Stimulated activated CD4-positive, alpha-beta T cell treated with anti-CD3 and anti-CD28 coated beads, Interleukin-1b, Interleukin-23, amount 100 ng/mL, for 1 hour (primary cell): ENCODE measurements around the gene NKD1.
"Not testable (repeated sequence)": the region's sequence is repeated elsewhere in the genome, so short reads cannot be mapped to it uniquely, and the experiment has no call there.

Experiments used
- DNase-seq, 2 donors: peaks; one replicate each; pipeline ENCODE4 v3.0.0-alpha.2; 2020; ENCODE audit warnings: low read depth in 2 of 2

NKD1 gene, protein sequence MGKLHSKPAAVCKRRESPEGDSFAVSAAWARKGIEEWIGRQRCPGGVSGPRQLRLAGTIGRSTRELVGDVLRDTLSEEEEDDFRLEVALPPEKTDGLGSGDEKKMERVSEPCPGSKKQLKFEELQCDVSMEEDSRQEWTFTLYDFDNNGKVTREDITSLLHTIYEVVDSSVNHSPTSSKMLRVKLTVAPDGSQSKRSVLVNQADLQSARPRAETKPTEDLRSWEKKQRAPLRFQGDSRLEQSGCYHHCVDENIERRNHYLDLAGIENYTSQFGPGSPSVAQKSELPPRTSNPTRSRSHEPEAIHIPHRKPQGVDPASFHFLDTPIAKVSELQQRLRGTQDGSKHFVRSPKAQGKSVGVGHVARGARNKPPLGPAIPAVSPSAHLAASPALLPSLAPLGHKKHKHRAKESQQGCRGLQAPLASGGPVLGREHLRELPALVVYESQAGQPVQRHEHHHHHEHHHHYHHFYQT

GRCh38 chr16:50548125-50548908 lies at the start of gene NKD1:
Gene NKD1 (plus strand): TSS chr16:50548396. CDS start chr16:50548554, 158 bp downstream.
- DNase-seq: peak; percentile 48 to 61

- no peak for DNase-seq
Observed at GRCh38 chr16:50498431-50499155, 49.6 kb upstream of the NKD1 start.

GRCh38 chr16:50499254-50499653 lies 48.9 kb upstream of the NKD1 start:
- DNase-seq: no peak

DNA sequence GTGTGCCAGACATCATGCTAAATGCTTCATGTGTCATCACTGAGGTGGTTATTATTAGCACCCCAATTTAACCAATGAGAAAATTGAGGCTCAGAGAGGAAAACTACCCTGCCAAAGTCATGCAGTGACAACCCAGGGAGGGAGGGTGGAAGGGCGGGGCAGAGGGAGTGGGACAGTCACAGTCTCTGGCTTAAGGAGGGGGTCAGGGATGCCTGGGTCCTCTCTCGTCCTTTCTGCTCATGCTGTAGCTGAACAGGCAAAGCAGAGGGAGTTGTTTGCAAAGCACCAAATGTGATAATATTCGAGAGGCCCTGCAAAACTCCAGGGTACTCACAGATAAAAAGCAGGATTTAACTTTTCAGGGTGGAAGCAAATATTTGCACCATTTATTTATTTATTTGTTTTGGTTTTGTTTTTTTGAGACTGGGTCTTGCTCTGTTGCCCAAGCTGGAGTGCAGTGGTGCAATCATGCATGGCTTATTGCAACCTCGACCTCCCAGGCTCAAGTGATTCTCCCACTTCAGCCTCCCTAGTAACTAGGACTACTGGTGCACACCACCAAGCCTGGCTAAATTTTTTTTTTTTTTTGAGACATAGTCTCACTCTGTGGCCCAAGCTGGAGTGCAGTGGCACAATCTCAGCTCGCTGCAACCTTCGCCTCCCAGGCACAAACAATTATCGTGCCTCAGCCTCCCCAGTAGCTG lies 47.9 kb upstream of the NKD1 start:
- DNase-seq: no peak

DNA sequence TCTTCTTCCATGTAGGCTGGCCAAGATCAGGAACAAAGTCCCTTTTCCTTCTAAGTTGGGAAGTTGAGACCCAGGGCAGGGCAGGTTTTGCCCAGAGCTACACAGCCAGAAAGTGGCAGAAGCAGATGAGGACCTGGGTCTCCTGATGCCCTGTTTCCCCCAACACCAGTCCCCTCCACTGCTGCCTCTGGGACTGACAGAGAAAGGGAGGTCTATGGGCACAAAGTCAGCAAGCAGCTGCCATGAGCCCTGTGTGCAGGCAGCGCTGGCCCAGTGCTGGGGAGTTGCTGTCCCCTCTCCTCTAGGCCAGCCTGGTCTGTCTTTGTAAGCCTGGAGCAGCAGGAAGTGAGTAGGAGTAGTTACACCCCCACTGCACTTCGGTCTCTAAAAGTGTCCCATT lies 46.9 kb upstream of the NKD1 start:
- no peak for DNase-seq

DNA sequence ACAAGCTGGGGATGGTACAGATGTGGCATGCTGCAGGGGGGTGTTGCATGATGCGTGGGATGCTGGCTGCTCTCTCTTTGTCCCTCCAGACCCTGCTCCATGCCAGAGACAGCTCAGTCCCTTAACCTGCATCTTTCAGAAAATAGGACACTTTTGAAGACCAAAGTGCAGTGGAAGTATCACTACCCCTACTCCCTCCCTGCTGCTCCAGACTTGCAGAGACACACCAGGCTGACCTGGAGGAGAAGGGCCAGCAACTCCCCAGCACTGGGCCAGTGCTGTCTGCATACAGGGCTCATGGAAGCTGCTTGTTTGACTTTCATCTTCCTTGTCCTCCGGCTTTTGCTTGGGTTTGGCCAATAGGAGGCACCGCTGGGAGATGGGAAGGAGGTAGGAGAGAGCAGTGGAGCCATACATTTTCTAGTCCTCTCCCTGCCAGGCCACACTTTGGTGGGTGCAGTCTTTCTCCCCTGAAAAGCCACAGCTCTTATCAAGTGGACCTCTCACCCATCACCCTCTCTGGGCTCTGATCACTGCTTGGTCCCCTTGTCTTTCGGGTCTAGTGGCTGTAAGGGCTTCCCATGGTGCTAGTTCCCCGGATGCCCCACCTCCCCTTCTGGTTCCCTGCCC lies 46.1 kb upstream of the NKD1 start:
- no peak for DNase-seq

- no peak for DNase-seq
Observed at GRCh38 chr16:50502616-50503011, 45.6 kb upstream of the NKD1 start.

- not testable (repeated sequence) for DNase-seq
Observed at GRCh38 chr16:50503868-50504531, 44.2 kb upstream of the NKD1 start.

DNA sequence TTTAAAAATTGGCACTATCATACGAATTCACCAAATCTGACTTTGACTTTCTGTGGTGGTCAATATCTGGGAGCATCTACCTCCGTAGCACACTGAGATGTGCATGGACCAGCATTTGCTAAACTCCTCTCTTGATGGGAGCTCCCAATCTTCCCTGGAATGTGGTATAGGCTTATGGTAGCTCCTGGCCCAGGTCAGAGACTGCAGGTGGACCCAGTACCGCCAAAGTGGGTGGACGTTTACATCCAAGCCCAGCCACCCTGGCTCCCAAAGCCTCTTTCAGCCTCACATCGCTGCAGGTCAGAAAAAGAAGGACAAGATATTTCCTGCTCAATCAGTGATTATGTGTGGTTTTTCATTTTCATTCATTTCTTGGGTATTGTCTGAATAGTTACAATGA lies 43.1 kb upstream of the NKD1 start:
- DNase-seq: no peak

GRCh38 chr16:50505714-50506542 lies 42.3 kb upstream of the NKD1 start:
- no peak for DNase-seq

- DNase-seq: no peak
Observed at GRCh38 chr16:50506543-50506937, 41.7 kb upstream of the NKD1 start.

GRCh38 chr16:50507397-50507796 lies 40.8 kb upstream of the NKD1 start:
- no peak for DNase-seq

- DNase-seq: no peak
Observed at GRCh38 chr16:50509521-50510341, 38.5 kb upstream of the NKD1 start.

DNA sequence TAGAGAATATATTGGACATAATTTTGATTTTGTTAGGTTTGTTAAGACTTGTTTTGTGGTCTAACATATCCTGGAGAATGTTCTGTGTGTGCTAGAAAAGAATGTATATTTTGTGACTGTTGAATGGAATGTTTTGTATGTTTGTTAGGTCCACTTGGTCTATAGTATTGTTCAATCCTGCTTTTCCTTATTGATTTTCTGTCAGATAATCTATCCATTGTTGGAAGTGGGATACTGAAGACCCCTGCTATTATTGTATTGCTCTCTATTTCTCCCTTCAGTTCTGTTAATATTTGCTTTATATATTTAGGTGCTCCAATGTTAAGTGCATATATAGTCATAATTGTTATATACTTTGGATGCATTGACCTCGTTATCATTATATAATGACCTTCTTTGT lies 33.0 kb upstream of the NKD1 start:
- no peak for DNase-seq

DNA sequence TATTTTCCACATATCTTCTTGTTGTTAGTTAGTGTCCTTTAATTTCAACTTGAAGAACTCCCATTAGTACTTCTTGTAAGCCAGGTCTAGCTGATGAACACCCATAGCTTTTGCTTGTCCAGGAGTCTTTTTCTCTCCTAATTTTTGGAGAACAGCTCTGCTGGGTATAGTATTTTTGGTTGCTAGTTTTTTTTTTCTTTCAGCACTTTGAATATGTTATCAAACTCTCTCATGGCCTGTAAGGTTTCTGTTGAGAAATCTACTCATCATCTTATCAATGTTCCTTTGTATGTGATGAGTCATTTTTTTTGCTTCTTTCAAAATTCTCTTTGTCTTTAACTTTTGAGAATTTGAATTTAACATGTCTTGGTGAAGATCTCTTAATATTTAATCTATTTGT lies 31.8 kb upstream of the NKD1 start:
- no peak for DNase-seq

- DNase-seq: no peak
Observed at GRCh38 chr16:50516890-50517289, 31.3 kb upstream of the NKD1 start.

DNA sequence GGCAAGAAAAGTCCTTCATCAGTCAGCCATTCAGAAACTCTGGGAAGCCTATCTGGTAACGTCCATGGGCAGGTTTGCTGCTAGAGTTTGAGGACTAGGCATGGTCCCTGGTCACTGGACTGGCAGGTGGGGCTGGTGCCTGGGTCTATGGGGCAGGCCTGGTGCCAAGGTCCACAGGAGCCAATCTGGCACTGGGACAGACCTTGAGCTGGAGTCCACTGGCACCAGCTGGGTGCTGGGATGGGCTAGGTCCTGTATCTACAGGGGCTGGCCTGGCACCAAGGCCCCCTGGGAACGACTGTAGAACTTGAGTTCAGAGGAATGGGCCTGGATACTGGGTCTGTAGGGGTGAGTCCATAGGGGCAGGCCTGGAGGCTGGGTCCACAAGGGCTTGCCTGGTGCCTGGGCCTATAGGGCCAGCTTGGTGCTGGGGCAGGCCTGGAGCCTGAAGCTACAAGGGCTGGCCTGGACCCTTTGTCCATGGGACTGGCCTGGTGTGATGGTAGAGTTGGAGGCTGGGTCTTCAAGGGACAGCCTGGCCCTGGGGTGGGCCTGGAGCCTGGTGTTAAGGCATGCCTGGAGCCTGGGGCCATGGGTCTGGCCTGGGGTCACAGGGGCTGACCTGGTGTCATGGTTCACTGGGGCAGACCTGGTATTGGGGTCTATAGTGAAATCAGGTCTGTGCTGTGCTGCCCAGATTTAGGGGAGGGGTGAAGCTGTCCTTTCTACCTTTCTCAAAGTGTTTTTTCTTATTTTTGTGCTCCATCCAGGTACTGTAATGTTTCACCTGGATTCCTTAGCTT lies 30.5 kb upstream of the NKD1 start:
- DNase-seq: no peak

DNA sequence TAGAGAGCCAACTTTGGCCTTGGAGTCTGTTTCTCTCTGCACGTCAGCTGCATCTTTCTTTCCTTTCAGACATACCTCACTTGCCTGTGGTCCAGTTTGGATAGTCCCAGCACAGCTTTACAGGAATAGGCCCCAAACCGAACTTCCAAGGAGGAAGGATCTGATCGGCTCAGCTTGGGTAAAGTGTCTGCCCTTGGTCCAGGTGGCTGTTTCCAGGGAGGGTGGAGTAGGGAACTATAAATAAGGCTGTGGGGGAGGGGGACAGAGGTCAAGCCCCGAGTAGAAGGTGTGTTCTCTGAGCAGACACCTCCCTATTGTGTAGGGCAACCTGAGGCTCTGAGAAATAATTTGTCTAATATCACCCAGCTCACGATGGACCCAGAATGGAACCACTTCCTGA lies 29.2 kb upstream of the NKD1 start:
- no peak for DNase-seq
